Measurements from ENCODE around the gene ITGB6. TPM values are rescaled to one million over a fixed set of nuclear protein-coding genes. Genes with fewer than 3 reads are reported as not detected.

The ITGB6 gene
- total and polyA plus RNA-seq, 2 donors (not counting 3 experiments of a cell fraction or from before 2014, with no cell fraction given): 0.03 TPM; not detected in 1

GRCh38 chr2:160221391-160222276, 21.6 kb upstream of the ITGB6 start:
- peak; percentile 15 for FAIRE-seq
- ChIA-PET CTCF (interaction anchor here (1.0 to 3.6 kb wide), 4 partner anchors 8 to 112 kb away, joined by 4 to 11 read pairs (median 8); no protein-coding TSS in a partner anchor), POLR2A (no interaction called here)
- intact Hi-C loops (cut with micrococcal nuclease): no loop called here
- H3K27ac ChIP-seq (ENCODE audit: insufficient read depth, low read depth, low read length): peak overlapping the region; percentile 39
- no peaks in the 10 kb centered on the region for H3K36me3 ChIP-seq (ENCODE audit: control insufficient read depth in 2 of 2, extremely low read depth in 1 of 2, insufficient read depth in 2 of 2, low read length in 2 of 2)
- H3K27me3 ChIP-seq (ENCODE audit: control insufficient read depth in 2 of 2, insufficient read depth in 2 of 2, low read length in 2 of 2): no peaks in the 10 kb centered on the region
- H3K4me1 ChIP-seq (ENCODE audit: control insufficient read depth, extremely low read depth, insufficient read depth, low read length): peaks cover 56% of the 10 kb centered on the region
- BruUV-seq (replicated peaks): no TSS peak
- H3K9me3 ChIP-seq (replicated peaks; ENCODE audit: control insufficient read depth, insufficient read depth, low read length): no peaks in the 10 kb centered on the region
- DNase-seq (ENCODE audit: low read depth, low spot score): peak; percentile 38
- H3K79me2 ChIP-seq (ENCODE audit: control insufficient read depth, insufficient read depth, low read length): no peaks in the 10 kb centered on the region
- no peaks in the 10 kb centered on the region for H4K20me1 ChIP-seq (replicated peaks; ENCODE audit: control insufficient read depth, extremely low read depth, insufficient read depth, low read length)
- dilution Hi-C loops (cut with MboI; ENCODE audit: extremely low pct_ligation_motif_present, low sequenced_read_pairs): no loop called here
- peak overlapping the region; percentile 83 for H2AFZ ChIP-seq (ENCODE audit: low read depth, low read length)
- no peak overlapping the region for H3K4me3 ChIP-seq (replicated peaks in 1 of 3; ENCODE audit: insufficient read depth in 1 of 3, low read depth in 1 of 3, low read length in 3 of 3)
- no peak overlapping the region for H3K9ac ChIP-seq (replicated peaks; ENCODE audit: extremely low read depth, insufficient read depth, low read length)
- no peak for TF ChIP-seq MAX (IDR thresholded peaks at IDR 0.05; ENCODE audit: insufficient read depth, insufficient read length)
- TF ChIP-seq FOS (IDR thresholded peaks at IDR 0.05; ENCODE audit: borderline replicate concordance, insufficient read depth, low read length): no peak
- TF ChIP-seq POLR2AphosphoS5 (IDR thresholded peaks at IDR 0.05; ENCODE audit: insufficient read depth, low read depth, low read length): no peak
- no peak for TF ChIP-seq POLR2A (IDR thresholded peaks at IDR 0.05; ENCODE audit: low read depth, low read length)
- TF ChIP-seq CTCF (IDR thresholded peaks at IDR 0.05; ENCODE audit: extremely low read depth in 1 of 2, insufficient read depth in 1 of 2, low read depth in 1 of 2, low read length in 2 of 2): no peak
- no peak for TF ChIP-seq GATA2 (IDR thresholded peaks at IDR 0.05; ENCODE audit: insufficient read depth, insufficient read length, low read depth, low read length)
- no peak for TF ChIP-seq JUN (IDR thresholded peaks at IDR 0.05; ENCODE audit: borderline replicate concordance, insufficient read depth, insufficient read length, low read depth)
- TF ChIP-seq MYC (IDR thresholded peaks at IDR 0.05; ENCODE audit: low read depth, low read length): no peak
- no peak for TF ChIP-seq EZH2 (IDR thresholded peaks at IDR 0.05; ENCODE audit: borderline replicate concordance, low read depth, low read length, severe bottlenecking)
- no peaks in the 10 kb centered on the region for H3K9me1 ChIP-seq (replicated peaks; ENCODE audit: control insufficient read depth, extremely low read depth, insufficient read depth, low read length)
- H3K4me2 ChIP-seq (ENCODE audit: insufficient read depth, low read length): no peak overlapping the region
